GM10266 (cell line): ENCODE results near the gene ZNF280A.

Source experiments
- DNase-seq: peaks from one replicate; pipeline ENCODE4 v3.0.0; 2012; ENCODE audit errors: extremely low spot score
- CTCF ChIP-seq: IDR thresholded peaks from 2 replicates; pipeline ENCODE4 v1.5.1; 2012; ENCODE audit warnings: mild to moderate bottlenecking, low read depth; ENCODE audit not compliant: control insufficient read depth, insufficient read depth; ENCODE audit errors: missing control alignments

ZNF280A gene

GRCh38 chr22:22548910-22549309 lies 28.8 kb upstream of the ZNF280A start:
- TF ChIP-seq CTCF = no peak
- DNase-seq = no peak

GRCh38 chr22:22548317-22548716 lies 28.2 kb upstream of the ZNF280A start:
- no peak for DNase-seq
- TF ChIP-seq CTCF = no peak

- no peak for TF ChIP-seq CTCF
These were observed 27.7 kb upstream of the ZNF280A start for GRCh38 chr22:22547692-22548300.

GRCh38 chr22:22547226-22547625 lies 27.2 kb upstream of the ZNF280A start:
- TF ChIP-seq CTCF = no peak
- no peak for DNase-seq

More at GRCh38 chr22:22547692-22548300, 27.7 kb upstream of the ZNF280A start:
- DNase-seq = no peak

GRCh38 chr22:22546490-22546889 lies 26.4 kb upstream of the ZNF280A start:
- no peak for TF ChIP-seq CTCF
- no peak for DNase-seq

- TF ChIP-seq CTCF = no peak
- no peak for DNase-seq
These were observed 25.0 kb upstream of the ZNF280A start for GRCh38 chr22:22545084-22545483.

- DNase-seq = no peak
- TF ChIP-seq CTCF = no peak
These were observed 18.3 kb upstream of the ZNF280A start for GRCh38 chr22:22538226-22538989.
